GM12865 (cell line): ENCODE data around the gene TM4SF4.
A peak's percentile ranks its signal among the peaks of the same experiment; 100 is the strongest.

Source experiments
- DNase-seq: peaks from one replicate; pipeline ENCODE4 v3.0.0; 2010; ENCODE audit warnings: low read depth
- H3K4me3 ChIP-seq: 2 replicates; pipeline ENCODE4 v1.5.1; 2011; ENCODE audit warnings: mild to moderate bottlenecking, low read depth, low read length, control low read depth
- CTCF ChIP-seq: IDR thresholded peaks from 2 replicates; pipeline ENCODE4 v1.5.1; 2011; ENCODE audit warnings: low read length, control low read depth, low read depth, inconsistent platforms; ENCODE audit not compliant: insufficient read depth; ENCODE audit errors: missing control alignments

TM4SF4 gene

GRCh38 chr3:149479621-149480325, 5.3 kb downstream of the TM4SF4 start:
- no peak for DNase-seq
- no peak overlapping the region for H3K4me3 ChIP-seq
- TF ChIP-seq CTCF, result no peak

- H3K4me3 ChIP-seq, result no peak overlapping the region
- peak; percentile 93 for TF ChIP-seq CTCF
- DNase-seq, result peak; percentile 89
These were observed 6.0 kb downstream of the TM4SF4 start for GRCh38 chr3:149480326-149481017.

GRCh38 chr3:149481056-149481455, 6.6 kb downstream of the TM4SF4 start:
- no peak for DNase-seq
- H3K4me3 ChIP-seq, result no peak overlapping the region
- TF ChIP-seq CTCF, result no peak

DNA sequence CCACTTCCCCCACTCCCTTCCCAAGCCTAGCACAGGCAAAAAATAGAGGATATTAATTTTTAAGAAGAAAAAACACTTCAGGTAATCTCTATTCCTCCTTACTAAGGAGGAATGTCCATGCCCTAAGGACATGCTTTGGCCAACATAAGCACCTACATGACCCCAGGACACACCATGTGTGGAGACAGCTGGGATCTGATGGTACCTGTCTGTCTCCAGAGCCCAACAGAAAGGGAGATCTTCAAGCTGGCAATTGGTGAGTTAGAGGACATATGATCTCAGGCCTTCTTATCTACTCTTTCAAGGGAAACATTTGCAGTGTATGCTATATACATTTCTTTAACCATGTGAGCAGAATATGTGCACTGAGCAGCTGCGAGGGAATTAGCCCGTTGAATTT, 7.0 kb downstream of the TM4SF4 start:
- DNase-seq, result no peak
- H3K4me3 ChIP-seq, result no peak overlapping the region
- no peak for TF ChIP-seq CTCF

DNA sequence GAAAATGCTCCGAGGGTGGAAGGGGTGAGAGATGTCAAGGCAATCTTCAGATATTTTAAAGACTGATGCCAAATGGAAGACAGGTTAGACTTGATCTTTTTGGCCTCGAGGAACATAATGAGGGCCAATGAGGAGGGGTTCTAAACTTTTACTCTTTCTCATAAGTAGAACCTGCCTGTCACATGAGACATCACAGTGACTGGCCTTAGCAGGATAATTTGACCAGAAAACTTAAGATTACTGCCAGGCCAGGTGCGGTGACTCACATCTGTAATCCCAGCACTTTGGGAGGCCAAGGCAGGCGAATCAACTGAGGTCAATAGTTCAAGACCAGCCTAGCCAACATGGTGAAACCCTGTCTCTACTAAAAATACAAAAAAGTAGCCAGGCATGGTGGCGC, 12.2 kb downstream of the TM4SF4 start:
- no peak for TF ChIP-seq CTCF
- no peak overlapping the region for H3K4me3 ChIP-seq
- no peak for DNase-seq

GRCh38 chr3:149487598-149488197, 13.2 kb downstream of the TM4SF4 start:
- H3K4me3 ChIP-seq, result no peak overlapping the region
- TF ChIP-seq CTCF, result peak; percentile 77
- peak; percentile 65 for DNase-seq
